SJCRH30 (cell line): ENCODE data around the gene KCP. TPM values are rescaled to one million over a fixed set of nuclear protein-coding genes. Genes with fewer than 3 reads are reported as not detected.

Experiments used
- DNase-seq, 2 experiments: peaks; one replicate each; pipeline ENCODE4 v3.0.0-alpha.2; 2015 to 2020
- H3K27ac ChIP-seq: fragments of 250-450 bp; sonication (Bioruptor Pico); 2 replicates; pipeline ENCODE4 v1.5.1; 2020; ENCODE audit warnings: mild to moderate bottlenecking, moderate library complexity
- H3K27me3 ChIP-seq: fragments of 250-450 bp; sonication (Bioruptor Pico); 2 replicates; pipeline ENCODE4 v1.5.1; 2020; ENCODE audit warnings: mild to moderate bottlenecking, moderate library complexity
- H3K36me3 ChIP-seq: fragments of 250-450 bp; sonication (Bioruptor Pico); 2 replicates; pipeline ENCODE4 v1.5.1; 2020; ENCODE audit warnings: mild to moderate bottlenecking, moderate library complexity
- H3K4me1 ChIP-seq: fragments of 250-450 bp; sonication (Bioruptor Pico); 2 replicates; pipeline ENCODE4 v1.5.1; 2020; ENCODE audit warnings: mild to moderate bottlenecking, moderate library complexity
- H3K4me3 ChIP-seq: fragments of 250-450 bp; sonication (Bioruptor Pico); 2 replicates; pipeline ENCODE4 v1.5.1; 2020; ENCODE audit warnings: mild to moderate bottlenecking, moderate library complexity
- H3K9me3 ChIP-seq: fragments of 250-450 bp; sonication (Bioruptor Pico); replicated peaks from 2 replicates; pipeline ENCODE4 v1.5.1; 2020; ENCODE audit warnings: mild to moderate bottlenecking, moderate library complexity
- total RNA-seq: library from RNA; depleted of rRNA; stranded (reverse); fragments of >200 nt; shearing (Covaris generic); gene quantifications from 2 replicates; pipeline ENCODE4 v1.2.3, GENCODE V29; 2014

Gene KCP
- total RNA-seq, 1 experiment from 2014 or later = 0.20 TPM

GRCh38 chr7:128908750-128909624 lies 1.5 kb downstream of the KCP start:
- H3K9me3 ChIP-seq = no peaks in the 10 kb centered on the region; the same call in 1 of the 2 replicates
- no peak overlapping the region for H3K27ac ChIP-seq
- peak in 1 of 2 experiments; percentile 26 for DNase-seq
- peaks cover 2% of the 10 kb centered on the region; the same call in 1 of the 2 replicates for H3K27me3 ChIP-seq
- H3K4me1 ChIP-seq = peaks cover 5% of the 10 kb centered on the region; the same call in 1 of the 2 replicates
- no peaks in the 10 kb centered on the region for H3K36me3 ChIP-seq
- H3K4me3 ChIP-seq = peak overlapping the region; percentile 64

- Histone ChIP-seq H3K4me3 (no peak overlapping the region), H3K9me3 (no peaks in the 10 kb centered on the region; the same call in 1 of the 2 replicates), H3K27me3 (no peaks in the 10 kb centered on the region; the same call in none of the 2 replicates)
Observed at GRCh38 chr7:128906766-128907559, 3.5 kb downstream of the KCP start.

GRCh38 chr7:128906001-128906765 lies 4.3 kb downstream of the KCP start:
- Histone ChIP-seq H3K9me3 (no peaks in the 10 kb centered on the region; the same call in 1 of the 2 replicates), H3K27ac (no peak overlapping the region), H3K4me3 (no peak overlapping the region), H3K4me1 (peaks cover 5% of the 10 kb centered on the region; the same call in 1 of the 2 replicates), H3K36me3 (no peaks in the 10 kb centered on the region), H3K27me3 (no peaks in the 10 kb centered on the region; the same call in none of the 2 replicates)
- no peak for DNase-seq

More at GRCh38 chr7:128906766-128907559, 3.5 kb downstream of the KCP start:
- Histone ChIP-seq H3K27ac (no peak overlapping the region), H3K36me3 (no peaks in the 10 kb centered on the region), H3K4me1 (peaks cover 5% of the 10 kb centered on the region; the same call in 1 of the 2 replicates)
- DNase-seq = no peak

- H3K36me3 ChIP-seq = no peaks in the 10 kb centered on the region
- peak in 1 of 2 experiments; percentile 80 for DNase-seq
- no peak overlapping the region for H3K4me3 ChIP-seq
- no peak overlapping the region for H3K27ac ChIP-seq
- H3K9me3 ChIP-seq = peaks cover 2% of the 10 kb centered on the region
- H3K27me3 ChIP-seq = no peaks in the 10 kb centered on the region; the same call in none of the 2 replicates
- peaks cover 5% of the 10 kb centered on the region; the same call in 1 of the 2 replicates for H3K4me1 ChIP-seq
Observed at GRCh38 chr7:128904381-128905197, 5.9 kb downstream of the KCP start.

GRCh38 chr7:128903621-128904361 lies 6.7 kb downstream of the KCP start:
- H3K4me1 ChIP-seq = no peaks in the 10 kb centered on the region
- H3K4me3 ChIP-seq = no peak overlapping the region
- DNase-seq = no peak
- H3K27me3 ChIP-seq = no peaks in the 10 kb centered on the region; the same call in none of the 2 replicates
- H3K9me3 ChIP-seq = peaks cover 8% of the 10 kb centered on the region
- no peaks in the 10 kb centered on the region for H3K36me3 ChIP-seq
- H3K27ac ChIP-seq = no peak overlapping the region

GRCh38 chr7:128902761-128903585 lies 7.5 kb downstream of the KCP start:
- DNase-seq = no peak
- Histone ChIP-seq H3K4me1 (no peaks in the 10 kb centered on the region), H3K4me3 (no peak overlapping the region), H3K9me3 (peaks cover 8% of the 10 kb centered on the region), H3K27ac (no peak overlapping the region), H3K27me3 (no peaks in the 10 kb centered on the region; the same call in none of the 2 replicates), H3K36me3 (no peaks in the 10 kb centered on the region)

GRCh38 chr7:128900237-128900636 lies 10.3 kb downstream of the KCP start:
- Histone ChIP-seq H3K27ac (no peak overlapping the region), H3K4me3 (no peak overlapping the region), H3K27me3 (no peaks in the 10 kb centered on the region; the same call in none of the 2 replicates), H3K4me1 (no peaks in the 10 kb centered on the region), H3K9me3 (peaks cover 8% of the 10 kb centered on the region), H3K36me3 (no peaks in the 10 kb centered on the region)
- DNase-seq = no peak

- Histone ChIP-seq H3K36me3 (no peaks in the 10 kb centered on the region), H3K9me3 (peaks cover 8% of the 10 kb centered on the region), H3K4me3 (no peak overlapping the region)
Observed at GRCh38 chr7:128899392-128899791, 11.1 kb downstream of the KCP start.

GRCh38 chr7:128895320-128895719 lies 15.2 kb downstream of the KCP start:
- Histone ChIP-seq H3K36me3 (no peaks in the 10 kb centered on the region), H3K4me3 (no peak overlapping the region), H3K27me3 (no peaks in the 10 kb centered on the region; the same call in 1 of the 2 replicates), H3K9me3 (peaks cover 8% of the 10 kb centered on the region), H3K4me1 (no peaks in the 10 kb centered on the region), H3K27ac (no peak overlapping the region)
- no peak for DNase-seq

More at GRCh38 chr7:128899392-128899791, 11.1 kb downstream of the KCP start:
- no peaks in the 10 kb centered on the region for H3K4me1 ChIP-seq
- H3K27ac ChIP-seq = no peak overlapping the region
- DNase-seq = no peak
- no peaks in the 10 kb centered on the region; the same call in none of the 2 replicates for H3K27me3 ChIP-seq

- Histone ChIP-seq H3K27ac (no peak overlapping the region), H3K4me1 (no peaks in the 10 kb centered on the region), H3K36me3 (no peaks in the 10 kb centered on the region), H3K9me3 (peaks cover under 1% of the 10 kb centered on the region), H3K27me3 (peaks cover 5% of the 10 kb centered on the region; the same call in 1 of the 2 replicates), H3K4me3 (no peak overlapping the region)
- no peak for DNase-seq
Observed at GRCh38 chr7:128894101-128894440, 16.4 kb downstream of the KCP start.

GRCh38 chr7:128893251-128894100 lies 17.0 kb downstream of the KCP start:
- Histone ChIP-seq H3K27me3 (peaks cover 6% of the 10 kb centered on the region; the same call in 1 of the 2 replicates), H3K4me1 (no peaks in the 10 kb centered on the region), H3K9me3 (no peaks in the 10 kb centered on the region), H3K27ac (no peak overlapping the region), H3K4me3 (no peak overlapping the region), H3K36me3 (no peaks in the 10 kb centered on the region)
- DNase-seq = peak in 1 of 2 experiments; percentile 1
